ENCODE results near the gene IGF2. TPM values are rescaled to one million over a fixed set of nuclear protein-coding genes. Genes with fewer than 3 reads are reported as not detected.

IGF2 gene
- total RNA-seq, 1 donor from 2014 or later: 188 TPM

GRCh38 chr11:2137202-2138067 lies 1.8 kb downstream of the IGF2 start:
- no peaks in the 10 kb centered on the region for H3K4me1 ChIP-seq (ENCODE audit: insufficient read depth, low read length)
- H3K9me3 ChIP-seq (ENCODE audit: insufficient read depth, low read depth, low read length): no peaks in the 10 kb centered on the region
- peaks cover 8% of the 10 kb centered on the region for H4K20me1 ChIP-seq (ENCODE audit: insufficient read depth, low read length)
- peak; percentile 50 for TF ChIP-seq EZH2 (IDR thresholded peaks at IDR 0.05; ENCODE audit: insufficient read depth, low read length)
- TF ChIP-seq, protein P1, sequence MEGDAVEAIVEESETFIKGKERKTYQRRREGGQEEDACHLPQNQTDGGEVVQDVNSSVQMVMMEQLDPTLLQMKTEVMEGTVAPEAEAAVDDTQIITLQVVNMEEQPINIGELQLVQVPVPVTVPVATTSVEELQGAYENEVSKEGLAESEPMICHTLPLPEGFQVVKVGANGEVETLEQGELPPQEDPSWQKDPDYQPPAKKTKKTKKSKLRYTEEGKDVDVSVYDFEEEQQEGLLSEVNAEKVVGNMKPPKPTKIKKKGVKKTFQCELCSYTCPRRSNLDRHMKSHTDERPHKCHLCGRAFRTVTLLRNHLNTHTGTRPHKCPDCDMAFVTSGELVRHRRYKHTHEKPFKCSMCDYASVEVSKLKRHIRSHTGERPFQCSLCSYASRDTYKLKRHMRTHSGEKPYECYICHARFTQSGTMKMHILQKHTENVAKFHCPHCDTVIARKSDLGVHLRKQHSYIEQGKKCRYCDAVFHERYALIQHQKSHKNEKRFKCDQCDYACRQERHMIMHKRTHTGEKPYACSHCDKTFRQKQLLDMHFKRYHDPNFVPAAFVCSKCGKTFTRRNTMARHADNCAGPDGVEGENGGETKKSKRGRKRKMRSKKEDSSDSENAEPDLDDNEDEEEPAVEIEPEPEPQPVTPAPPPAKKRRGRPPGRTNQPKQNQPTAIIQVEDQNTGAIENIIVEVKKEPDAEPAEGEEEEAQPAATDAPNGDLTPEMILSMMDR (IDR thresholded peaks at IDR 0.05; ENCODE audit: insufficient read depth, low read depth, low read length): no peak
- FAIRE-seq: no peak
- peaks cover 30% of the 10 kb centered on the region for H3K27me3 Mint-ChIP-seq (ENCODE audit: low read depth, unreplicated experiment)
- H3K4me3 ChIP-seq (ENCODE audit: insufficient read depth, low read depth, low read length): peak overlapping the region; percentile 10
- H3K4me2 ChIP-seq (ENCODE audit: low read length): peak overlapping the region; percentile 79
- H3K27me3 ChIP-seq (ENCODE audit: insufficient read depth, low read length): peaks cover 34% of the 10 kb centered on the region
- H3K36me3 ChIP-seq (ENCODE audit: insufficient read depth, low read length): no peaks in the 10 kb centered on the region
- peak; percentile 18 for DNase-seq (ENCODE audit: low read depth)
- no peak overlapping the region for H3K9ac ChIP-seq (ENCODE audit: low read length)
- no peaks in the 10 kb centered on the region for H3K4me1 Mint-ChIP-seq (ENCODE audit: low read depth, unreplicated experiment)
- H3K27ac Mint-ChIP-seq (ENCODE audit: unreplicated experiment): peak overlapping the region; percentile 34
- peak overlapping the region; percentile 80 for H3K4me3 Mint-ChIP-seq (ENCODE audit: unreplicated experiment)
- no peaks in the 10 kb centered on the region for H3K9me3 Mint-ChIP-seq (ENCODE audit: unreplicated experiment)
- peak overlapping the region; percentile 47 for H2AFZ ChIP-seq (ENCODE audit: low read depth, low read length)
- no peaks in the 10 kb centered on the region for H3K79me2 ChIP-seq (ENCODE audit: insufficient read depth, low read length)
- no peak overlapping the region for H3K27ac ChIP-seq (ENCODE audit: low read depth, low read length)
- H3K36me3 Mint-ChIP-seq (ENCODE audit: low read depth, unreplicated experiment): no peaks in the 10 kb centered on the region

DNA sequence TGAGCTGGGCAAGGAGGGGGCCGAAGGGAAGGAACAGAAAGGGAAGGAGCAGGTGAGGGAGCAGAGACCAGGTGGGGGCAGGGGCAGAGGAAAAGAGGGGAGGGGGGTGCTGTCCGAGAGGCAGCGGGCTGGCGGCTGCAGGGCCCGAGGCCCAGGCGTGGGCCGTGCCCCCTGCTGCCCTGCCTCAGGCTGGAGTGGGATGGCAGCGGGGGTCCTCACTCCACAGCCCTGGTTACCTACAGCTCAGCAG lies 2.3 kb downstream of the IGF2 start:
- H3K79me2 ChIP-seq (ENCODE audit: insufficient read depth, low read length): no peaks in the 10 kb centered on the region
- no peaks in the 10 kb centered on the region for H3K4me1 Mint-ChIP-seq (ENCODE audit: low read depth, unreplicated experiment)
- no peak for DNase-seq (ENCODE audit: low read depth)
- H3K36me3 ChIP-seq (ENCODE audit: insufficient read depth, low read length): no peaks in the 10 kb centered on the region
- H3K27ac ChIP-seq (ENCODE audit: low read depth, low read length): no peak overlapping the region
- H3K27ac Mint-ChIP-seq (ENCODE audit: unreplicated experiment): no peak overlapping the region
- peak overlapping the region; percentile 47 for H2AFZ ChIP-seq (ENCODE audit: low read depth, low read length)
- H3K27me3 ChIP-seq (ENCODE audit: insufficient read depth, low read length): peaks cover 28% of the 10 kb centered on the region
- H3K4me2 ChIP-seq (ENCODE audit: low read length): peak overlapping the region; percentile 79
- no peak overlapping the region for H3K4me3 ChIP-seq (ENCODE audit: insufficient read depth, low read depth, low read length)
- no peaks in the 10 kb centered on the region for H3K9me3 Mint-ChIP-seq (ENCODE audit: unreplicated experiment)
- H3K36me3 Mint-ChIP-seq (ENCODE audit: low read depth, unreplicated experiment): no peaks in the 10 kb centered on the region
- no peak for FAIRE-seq
- H3K9me3 ChIP-seq (ENCODE audit: insufficient read depth, low read depth, low read length): no peaks in the 10 kb centered on the region
- peaks cover 28% of the 10 kb centered on the region for H3K27me3 Mint-ChIP-seq (ENCODE audit: low read depth, unreplicated experiment)
- no peak overlapping the region for H3K4me3 Mint-ChIP-seq (ENCODE audit: unreplicated experiment)
- TF ChIP-seq EZH2 (IDR thresholded peaks at IDR 0.05; ENCODE audit: insufficient read depth, low read length): no peak
- TF ChIP-seq, protein P1 (IDR thresholded peaks at IDR 0.05; ENCODE audit: insufficient read depth, low read depth, low read length): no peak
- peaks cover 4% of the 10 kb centered on the region for H4K20me1 ChIP-seq (ENCODE audit: insufficient read depth, low read length)
- no peaks in the 10 kb centered on the region for H3K4me1 ChIP-seq (ENCODE audit: insufficient read depth, low read length)
- H3K9ac ChIP-seq (ENCODE audit: low read length): no peak overlapping the region

Measured in astrocyte (in vitro differentiated cells and primary cell).